GM18909 (cell line): Measurements from ENCODE around the gene TRPM5.
"Not testable (repeated sequence)": the region's sequence is repeated elsewhere in the genome, so short reads cannot be mapped to it uniquely, and the experiment has no call there.

Source experiments
- ATAC-seq: cut with Tn5 transposase; IDR thresholded peaks from one replicate; pipeline ENCODE4 v1.9.1; 2021; ENCODE audit warnings: mild to moderate bottlenecking; ENCODE audit not compliant: unreplicated experiment, poor library complexity

Gene TRPM5, protein sequence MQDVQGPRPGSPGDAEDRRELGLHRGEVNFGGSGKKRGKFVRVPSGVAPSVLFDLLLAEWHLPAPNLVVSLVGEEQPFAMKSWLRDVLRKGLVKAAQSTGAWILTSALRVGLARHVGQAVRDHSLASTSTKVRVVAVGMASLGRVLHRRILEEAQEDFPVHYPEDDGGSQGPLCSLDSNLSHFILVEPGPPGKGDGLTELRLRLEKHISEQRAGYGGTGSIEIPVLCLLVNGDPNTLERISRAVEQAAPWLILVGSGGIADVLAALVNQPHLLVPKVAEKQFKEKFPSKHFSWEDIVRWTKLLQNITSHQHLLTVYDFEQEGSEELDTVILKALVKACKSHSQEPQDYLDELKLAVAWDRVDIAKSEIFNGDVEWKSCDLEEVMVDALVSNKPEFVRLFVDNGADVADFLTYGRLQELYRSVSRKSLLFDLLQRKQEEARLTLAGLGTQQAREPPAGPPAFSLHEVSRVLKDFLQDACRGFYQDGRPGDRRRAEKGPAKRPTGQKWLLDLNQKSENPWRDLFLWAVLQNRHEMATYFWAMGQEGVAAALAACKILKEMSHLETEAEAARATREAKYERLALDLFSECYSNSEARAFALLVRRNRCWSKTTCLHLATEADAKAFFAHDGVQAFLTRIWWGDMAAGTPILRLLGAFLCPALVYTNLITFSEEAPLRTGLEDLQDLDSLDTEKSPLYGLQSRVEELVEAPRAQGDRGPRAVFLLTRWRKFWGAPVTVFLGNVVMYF (N-terminal part only)

DNA sequence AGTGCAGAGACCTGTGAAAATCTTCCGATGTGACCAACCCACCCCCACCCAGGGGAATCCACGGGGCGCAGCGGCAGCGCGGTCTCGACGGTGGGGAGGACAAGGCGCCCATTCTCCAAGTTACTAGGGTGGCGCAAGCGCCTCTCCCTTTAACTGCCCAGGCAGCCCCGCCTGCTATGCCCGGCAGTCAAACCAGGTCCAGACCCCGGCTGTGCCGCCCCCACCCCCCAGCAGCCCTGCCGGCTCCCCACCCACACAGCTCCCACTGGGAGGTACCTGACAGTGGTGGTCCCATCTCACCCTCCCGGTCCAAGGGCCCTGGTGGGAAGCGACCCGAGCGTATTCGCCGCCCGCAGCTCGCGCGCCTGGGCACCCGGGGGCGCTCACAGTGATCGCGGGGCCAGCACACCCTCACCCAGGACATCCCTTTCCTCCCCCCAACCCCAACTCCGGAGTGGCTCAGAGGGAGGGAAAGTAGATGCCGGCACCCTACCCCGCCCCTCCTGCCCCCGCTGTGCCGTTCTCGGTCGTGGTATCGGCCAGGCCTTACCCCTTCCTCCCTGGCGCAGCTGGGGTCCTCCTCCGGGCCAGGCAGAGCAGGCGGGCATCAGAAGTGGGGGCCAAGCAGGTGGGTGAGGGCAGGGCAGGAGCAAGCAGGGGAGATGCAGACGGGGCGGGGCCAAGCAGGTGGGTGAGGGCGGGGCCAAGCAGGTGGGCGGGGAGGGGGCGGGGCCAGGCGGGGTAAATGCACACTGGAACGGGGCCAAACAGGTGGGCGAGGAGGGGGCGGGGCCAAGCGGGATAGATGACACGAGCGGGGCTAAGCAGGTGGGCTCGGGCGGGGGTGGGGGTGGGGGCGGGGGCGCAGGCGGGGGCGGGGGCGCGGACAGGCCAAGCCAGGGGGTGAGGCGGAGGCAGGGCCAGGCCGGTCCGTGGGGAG lies at the start of gene TRPM5:
Gene TRPM5 (minus strand): TSS at position 634 of the 940 bp plus-strand sequence. CDS start 21,478 bp downstream, outside the sequence.
- no peak for ATAC-seq

DNA sequence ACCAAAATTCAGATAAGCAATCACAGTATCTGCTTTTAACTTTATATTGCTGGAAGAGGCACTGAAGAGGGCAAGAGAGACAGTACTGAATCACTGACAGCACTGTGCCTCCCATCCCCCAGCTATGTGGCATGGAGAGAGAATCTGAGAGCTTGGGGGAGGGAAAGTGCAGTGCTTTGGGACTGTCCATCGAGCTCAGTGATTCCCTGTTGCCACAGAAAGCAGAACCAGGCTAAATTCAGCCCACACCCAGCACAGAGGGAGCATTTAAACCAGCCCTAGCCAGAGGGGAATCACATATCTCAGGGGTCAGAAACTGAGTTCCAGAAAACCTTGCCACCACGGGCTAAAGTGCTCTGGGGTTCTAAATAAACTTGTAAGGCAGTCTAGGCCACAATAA lies 44.8 kb upstream of the TRPM5 start:
- no peak for ATAC-seq

DNA sequence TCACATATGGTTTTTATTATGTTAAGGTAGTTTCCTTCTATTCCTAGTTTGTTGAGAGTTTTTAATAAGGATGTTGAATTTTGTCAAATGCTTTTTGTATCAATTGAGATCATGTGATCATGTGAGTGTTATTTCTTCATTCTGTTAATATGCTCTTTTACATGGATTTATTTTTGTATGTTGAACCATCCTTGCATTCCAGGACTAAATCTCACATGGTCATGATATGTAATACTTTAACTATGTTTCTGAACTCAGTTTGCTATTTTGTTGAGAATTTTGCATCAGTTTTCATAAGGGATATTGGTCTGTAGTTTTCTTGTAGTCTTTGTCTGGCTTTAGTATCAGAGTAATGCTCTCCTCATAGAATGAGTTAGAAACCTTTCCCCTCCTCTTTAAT lies 43.7 kb upstream of the TRPM5 start:
- ATAC-seq = no peak

DNA sequence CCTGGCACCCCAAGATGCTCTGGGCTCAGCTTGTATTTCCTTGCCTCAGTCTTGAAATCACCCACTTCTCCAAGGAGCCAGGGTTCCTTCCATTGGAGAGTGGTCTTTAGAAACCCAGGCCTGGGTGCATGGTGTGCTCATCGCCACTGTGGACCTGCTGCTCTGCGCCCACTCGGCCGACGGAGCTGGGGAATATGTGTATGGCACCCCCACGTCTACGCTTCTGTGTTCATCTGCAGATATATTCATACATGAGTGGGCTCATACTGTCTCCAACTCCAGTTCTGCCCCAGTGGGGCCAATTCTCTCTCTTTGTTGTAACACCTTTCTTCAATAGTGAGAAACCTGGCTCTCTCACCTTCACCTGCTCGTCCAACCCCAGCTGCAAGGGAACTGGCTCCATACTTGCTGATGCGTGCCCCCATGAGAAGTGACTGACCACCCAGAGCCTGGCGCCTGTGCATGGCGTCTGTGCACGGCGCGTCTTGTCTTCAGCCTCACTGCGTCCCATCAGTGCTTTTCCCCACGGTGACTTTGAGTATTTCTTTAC lies 40.3 kb upstream of the TRPM5 start:
- no peak for ATAC-seq

DNA sequence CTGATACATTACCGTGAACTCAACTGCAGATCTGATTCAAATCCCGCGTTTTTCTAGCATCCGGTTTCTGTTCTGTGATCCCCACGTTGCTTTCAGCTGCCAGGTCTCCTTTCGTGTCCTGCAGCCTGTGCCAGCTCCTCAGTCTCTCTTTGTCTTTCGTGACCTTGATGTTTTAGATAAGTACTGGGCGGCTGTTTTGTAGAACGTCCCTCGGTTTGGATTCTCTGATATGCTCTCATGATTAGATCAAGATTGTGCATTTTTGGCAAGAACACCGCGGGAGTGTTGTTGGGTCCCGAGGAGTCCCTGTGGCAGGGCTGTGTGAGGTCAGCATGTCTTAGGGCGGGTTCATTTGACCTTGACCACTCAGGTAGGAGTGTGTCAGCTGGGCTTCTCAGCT lies 39.1 kb upstream of the TRPM5 start:
- no peak for ATAC-seq

DNA sequence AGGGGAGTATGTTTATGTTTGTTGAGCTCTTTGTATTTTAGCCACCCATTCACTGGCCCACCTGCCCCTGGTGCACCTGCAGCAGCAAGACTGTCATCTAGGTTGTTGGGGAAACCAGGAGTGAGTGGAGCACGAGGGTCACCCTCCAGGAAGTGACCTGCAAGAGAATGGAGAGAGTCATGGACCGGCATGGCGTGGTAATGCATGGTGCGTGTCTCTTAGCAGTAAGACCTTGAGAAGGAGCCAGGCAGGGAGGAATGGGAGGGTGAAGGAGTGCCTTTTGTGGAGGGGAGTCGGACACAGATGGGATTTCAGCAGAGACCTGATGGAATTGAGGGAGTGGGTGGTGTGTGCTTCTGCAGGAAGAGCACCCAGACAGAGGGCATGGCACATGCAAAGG lies 38.4 kb upstream of the TRPM5 start:
- ATAC-seq = no peak

DNA sequence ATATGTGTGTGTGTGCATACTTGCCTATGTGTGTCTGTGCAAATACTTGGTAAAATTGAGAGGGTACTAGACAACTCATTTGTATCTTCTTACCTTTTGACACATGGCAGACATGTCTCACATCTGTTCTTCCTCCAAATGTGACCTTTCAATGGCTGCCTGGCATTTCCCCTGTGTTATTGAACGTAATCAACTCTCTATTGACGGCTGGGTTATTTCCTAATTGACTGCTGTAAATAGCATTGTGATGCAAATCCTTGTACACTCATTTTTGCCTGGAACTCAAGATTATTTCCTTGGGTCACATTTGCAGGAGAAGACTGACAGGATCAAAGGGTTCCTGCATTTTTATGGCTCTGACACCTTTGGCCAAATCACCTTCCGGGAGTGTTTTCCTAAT lies 37.9 kb upstream of the TRPM5 start:
- no peak for ATAC-seq

DNA sequence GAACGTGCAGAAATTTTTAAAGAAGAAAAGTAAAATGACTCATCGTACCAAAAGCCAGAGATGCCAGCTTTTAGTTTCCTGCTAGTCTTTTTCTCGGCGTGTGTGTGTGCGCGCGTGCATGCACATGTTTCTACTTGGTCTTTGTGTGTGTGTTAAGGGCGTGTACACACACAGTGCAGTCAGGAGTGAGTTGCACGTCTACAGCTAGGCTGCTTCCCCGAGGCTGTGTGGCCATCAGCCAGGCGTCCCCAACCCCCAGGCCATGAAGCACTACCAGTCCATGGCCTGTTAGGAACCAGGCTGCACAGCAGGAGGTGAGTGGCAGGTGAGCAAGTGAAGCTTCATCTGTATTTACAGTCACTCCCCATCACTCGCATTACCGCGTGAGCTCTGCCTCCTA lies 36.9 kb upstream of the TRPM5 start:
- ATAC-seq = no peak

DNA sequence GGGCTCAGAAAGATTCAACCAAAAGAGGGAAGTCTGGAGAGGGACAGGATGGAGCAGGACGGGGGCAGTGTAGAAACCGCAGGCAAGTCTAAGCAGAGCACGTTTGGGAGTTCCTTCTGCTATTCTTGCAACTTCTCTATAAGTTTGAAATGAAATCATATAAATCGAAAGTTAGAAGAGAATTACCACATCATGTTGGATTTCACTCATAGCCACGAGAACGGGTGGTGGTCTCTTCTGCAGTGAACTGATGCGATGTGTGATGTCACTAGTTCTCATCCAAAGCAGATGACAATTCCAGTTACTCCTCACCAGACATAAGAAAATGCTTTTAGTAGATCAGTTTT lies 36.5 kb upstream of the TRPM5 start:
- ATAC-seq = no peak

DNA sequence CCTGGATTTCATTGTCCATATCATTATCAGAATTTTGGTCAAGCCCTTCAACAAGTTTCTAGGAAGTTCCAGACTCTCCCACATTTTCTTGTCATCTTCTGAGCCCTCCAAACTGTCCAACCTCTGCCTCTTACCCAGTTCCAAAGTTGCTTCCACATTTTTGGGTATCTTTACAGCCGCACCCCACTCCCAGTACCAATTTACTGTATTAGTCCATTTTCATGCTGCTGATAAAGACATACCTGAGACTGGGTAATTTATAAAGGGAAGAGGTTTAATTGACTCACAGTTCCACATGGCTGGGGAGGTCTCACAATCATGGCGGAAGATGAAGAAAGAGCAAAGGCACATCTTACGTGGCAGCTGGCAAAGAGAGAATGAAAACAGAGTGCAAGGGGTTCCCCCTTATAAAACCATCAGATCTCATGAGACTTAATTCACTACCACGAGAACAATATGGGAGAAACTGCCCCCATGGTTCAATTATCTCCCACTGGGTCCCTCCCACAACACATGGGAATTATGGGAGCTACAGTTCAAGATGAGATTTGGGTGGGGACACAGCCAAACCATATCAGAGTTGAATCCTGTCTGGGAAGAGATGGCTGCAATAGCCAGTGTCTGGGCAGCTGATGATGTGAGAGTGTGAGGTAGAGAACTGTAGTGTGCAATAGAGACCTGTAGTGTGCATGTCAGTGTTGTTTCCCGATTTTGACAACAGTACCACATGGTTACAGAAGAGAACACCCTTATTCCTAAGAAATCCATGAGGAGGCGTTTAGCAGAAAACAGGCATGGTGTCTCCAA lies 36.0 kb upstream of the TRPM5 start:
- not testable (repeated sequence) for ATAC-seq

DNA sequence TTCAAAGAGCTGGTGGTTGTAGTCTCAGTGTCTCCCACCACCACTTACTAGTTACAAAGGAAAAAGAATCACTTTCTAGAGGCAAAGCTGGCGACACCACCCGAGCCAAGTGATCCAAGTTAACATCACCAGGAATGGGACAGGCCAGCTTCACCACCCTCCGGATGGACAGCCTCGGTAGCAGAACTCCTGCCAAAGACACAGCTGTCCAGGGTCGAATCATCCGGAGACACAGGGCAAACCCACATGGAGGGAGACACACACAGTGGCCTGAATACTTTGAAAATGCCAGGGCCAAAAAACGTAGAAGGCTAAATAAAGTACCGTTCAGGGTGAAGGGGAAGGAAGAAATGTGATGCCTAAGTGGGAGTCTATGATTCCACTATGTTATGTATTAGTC lies 33.6 kb upstream of the TRPM5 start:
- ATAC-seq = no peak

DNA sequence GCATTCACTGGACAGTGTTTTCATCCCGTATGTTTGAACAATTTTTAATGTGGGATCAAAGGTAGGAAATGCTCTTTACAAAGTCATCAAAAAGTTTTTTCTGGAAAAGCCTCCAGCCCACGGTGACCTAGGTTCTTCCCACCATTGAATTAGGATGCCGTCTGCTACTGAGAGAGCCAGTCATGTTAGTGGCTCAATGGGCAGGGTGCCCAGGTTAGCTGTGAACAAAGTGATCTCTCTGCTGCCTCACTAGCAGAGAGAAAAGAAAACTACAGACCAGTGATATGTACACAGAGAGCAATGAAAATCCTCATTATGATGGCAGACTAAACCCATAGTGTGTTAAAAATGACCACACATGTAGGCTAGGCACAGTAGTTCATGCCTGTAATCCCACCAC lies 32.9 kb upstream of the TRPM5 start:
- no peak for ATAC-seq

DNA sequence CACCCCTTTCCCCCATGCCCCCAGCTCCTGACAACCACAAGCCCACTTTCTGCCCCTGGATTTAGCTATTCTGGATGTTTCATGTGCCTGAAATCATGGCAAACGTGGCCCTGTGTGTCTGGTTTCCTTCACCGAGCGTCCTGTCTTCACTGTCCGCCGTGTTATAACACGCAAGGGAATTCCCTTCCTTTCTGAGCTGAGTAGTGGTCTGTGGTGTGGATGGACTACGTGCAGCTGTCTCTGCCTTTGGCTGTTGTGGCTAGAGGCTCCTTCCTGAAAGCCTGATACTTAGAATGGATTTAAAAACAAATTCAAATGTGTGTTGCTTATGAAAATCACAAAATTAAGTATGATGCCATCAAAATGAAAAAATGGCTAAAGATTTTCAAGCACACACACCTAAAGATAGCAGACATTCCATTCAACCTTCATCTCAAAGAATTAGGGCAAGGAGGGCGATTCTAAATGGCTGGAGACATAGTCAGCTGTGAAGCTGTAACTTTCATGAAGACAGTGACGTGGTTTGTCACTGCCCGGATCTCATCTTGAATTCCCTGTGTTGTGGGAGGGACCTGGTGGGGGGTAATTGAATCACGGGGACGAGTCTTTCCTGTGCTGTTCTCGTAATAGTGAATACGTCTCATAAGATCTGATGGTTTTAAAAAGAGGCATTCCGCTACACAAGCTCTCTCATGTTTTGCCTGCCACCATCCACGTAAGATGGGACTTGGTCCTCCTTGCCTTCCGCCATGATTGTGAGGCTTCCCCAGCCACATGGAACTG lies 31.0 kb upstream of the TRPM5 start:
- ATAC-seq = no peak

DNA sequence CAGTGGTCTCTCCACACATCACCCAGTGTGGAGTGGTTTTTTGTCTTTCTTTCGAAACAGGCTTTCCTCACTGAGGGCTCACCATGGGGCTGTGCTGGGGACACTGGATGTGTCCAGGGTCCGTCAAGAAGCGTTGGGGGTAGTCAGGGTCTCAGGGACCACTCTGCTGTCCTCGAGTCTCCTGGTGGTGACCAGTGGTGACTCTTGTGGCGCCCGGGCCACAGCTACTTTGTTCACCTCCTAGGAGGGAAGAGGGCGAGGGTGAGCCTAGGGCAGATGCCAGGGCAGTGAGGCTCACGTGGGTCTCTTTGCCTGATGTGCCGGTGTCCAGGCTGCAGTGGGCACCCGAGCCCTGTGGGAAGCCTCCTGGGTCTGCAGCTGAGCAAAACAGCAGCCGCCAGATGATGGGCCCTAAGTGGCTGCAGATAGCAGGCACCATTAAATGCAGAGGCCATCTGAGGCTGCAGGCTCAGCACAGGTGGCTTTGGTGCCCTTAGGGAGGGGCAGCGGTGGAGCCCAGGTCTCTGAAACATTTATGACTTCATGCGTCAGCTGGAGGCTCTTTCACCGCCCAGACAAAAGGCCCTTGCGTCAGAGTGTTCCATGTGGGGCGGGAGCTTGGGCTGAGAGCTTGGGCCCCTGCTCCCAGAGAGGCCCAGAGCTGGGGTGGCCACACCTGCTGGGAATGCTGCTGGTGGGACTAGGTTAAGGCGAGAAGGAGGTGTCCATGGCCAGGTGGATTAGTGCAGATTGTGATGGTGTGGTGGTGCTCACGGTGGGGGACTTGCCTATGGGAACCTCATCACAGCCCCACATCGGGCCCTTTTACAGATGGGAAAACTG lies 30.0 kb upstream of the TRPM5 start:
- no peak for ATAC-seq

DNA sequence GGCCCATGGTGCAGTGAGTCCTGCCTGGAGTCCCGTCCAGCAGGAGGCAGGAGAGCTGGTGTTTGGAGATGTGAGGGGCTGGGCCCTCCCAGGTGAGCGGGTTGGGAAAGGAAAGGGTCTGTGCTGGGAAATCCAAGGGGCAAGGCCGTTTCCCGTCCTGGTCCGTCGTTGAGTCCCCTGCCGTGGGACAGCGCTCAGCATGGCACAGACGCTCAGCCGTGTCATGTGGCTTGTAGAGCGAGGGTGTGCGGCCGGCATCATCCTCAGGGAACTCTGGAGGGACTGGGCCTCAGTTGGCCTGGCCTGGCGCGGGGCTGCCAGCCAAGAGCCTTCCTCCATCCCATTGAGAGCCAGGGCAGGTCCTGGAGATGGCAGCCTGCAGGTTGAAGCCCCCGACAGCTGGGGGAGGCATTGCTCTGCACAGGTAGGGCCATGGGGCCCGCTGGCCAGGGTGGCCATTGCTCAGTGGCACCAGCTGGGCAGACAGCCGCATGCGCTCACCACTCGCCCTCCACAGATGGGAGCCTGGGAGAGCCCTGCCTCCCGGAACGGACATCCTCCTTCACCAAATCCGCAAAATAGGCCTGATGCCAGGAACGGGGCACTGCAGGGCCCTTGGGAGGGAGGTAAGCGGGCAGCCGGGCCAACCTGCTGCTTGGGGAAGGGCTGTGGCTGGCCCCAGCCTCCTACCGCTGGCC lies 29.2 kb upstream of the TRPM5 start:
- no peak for ATAC-seq

DNA sequence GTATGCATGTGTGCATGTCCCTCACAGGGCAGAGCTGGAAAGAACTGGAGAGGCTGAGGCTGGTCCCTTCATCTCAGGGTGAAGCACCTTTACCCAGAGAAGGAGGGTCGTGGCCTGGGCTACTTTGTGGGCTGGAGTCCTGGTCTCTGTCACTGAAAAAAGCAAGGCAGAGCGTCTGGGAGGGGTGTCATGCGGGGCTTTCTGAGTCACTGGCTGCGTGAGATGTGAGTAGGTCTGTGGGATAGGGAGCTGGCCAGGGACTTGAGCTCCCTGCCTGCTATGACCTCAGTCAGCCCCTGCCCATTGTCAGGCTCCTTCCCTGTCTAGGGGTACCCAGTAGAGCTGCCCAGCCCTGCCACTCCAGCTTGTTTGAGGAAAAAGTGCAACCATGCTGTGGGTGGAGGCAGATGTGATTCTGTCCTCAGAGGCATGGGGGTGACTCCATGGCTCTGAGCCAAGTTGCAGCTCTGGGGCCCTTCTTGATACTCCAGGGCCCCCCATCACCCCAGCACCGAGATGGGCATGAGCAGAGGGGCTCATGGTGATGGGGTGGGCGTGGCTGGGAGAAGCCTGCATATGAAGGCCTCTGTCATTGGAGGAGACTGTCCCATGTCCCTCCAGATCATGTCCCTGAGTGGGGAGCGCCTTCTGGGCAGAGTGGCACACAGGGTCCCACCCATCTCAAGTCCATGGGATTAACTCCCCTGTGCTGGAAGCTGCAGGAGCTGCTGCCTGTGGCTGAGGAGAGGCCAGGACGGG lies 28.3 kb upstream of the TRPM5 start:
- ATAC-seq = no peak

DNA sequence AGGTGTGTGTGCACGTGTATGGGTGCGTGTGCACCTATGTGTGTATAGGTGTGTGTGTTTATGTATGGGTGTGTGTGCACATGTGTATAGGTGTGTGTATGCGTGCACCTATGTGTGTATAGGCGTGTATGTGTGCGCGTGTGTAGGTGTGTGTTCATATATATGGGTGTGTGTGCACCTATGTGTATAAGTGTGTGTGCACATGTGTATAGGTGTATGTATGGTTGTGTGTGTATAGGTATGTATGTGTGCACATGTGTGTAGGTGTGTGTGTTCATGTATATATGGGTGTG lies 27.4 kb upstream of the TRPM5 start:
- ATAC-seq = no peak
